B cell (primary cell): ENCODE data around the gene SCNM1.

Experiments used
- EZH2 ChIP-seq: IDR thresholded peaks from 2 replicates; pipeline ENCODE4 v1.6.1; 2012; ENCODE audit warnings: borderline replicate concordance, low read depth, mild to moderate bottlenecking, moderate library complexity, low read length; ENCODE audit not compliant: insufficient read depth, poor library complexity, severe bottlenecking
- TF ChIP-seq, protein P1 (sequence below): fragments of 200-600 bp; IDR thresholded peaks from one replicate; pipeline ENCODE4 v1.8.0; 2022; ENCODE audit warnings: antibody characterized with exemption, mild to moderate bottlenecking

GRCh38 chr1:151134991-151135390 is 31.0 kb upstream of the SCNM1 start:
- TF ChIP-seq, protein P1, sequence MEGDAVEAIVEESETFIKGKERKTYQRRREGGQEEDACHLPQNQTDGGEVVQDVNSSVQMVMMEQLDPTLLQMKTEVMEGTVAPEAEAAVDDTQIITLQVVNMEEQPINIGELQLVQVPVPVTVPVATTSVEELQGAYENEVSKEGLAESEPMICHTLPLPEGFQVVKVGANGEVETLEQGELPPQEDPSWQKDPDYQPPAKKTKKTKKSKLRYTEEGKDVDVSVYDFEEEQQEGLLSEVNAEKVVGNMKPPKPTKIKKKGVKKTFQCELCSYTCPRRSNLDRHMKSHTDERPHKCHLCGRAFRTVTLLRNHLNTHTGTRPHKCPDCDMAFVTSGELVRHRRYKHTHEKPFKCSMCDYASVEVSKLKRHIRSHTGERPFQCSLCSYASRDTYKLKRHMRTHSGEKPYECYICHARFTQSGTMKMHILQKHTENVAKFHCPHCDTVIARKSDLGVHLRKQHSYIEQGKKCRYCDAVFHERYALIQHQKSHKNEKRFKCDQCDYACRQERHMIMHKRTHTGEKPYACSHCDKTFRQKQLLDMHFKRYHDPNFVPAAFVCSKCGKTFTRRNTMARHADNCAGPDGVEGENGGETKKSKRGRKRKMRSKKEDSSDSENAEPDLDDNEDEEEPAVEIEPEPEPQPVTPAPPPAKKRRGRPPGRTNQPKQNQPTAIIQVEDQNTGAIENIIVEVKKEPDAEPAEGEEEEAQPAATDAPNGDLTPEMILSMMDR, result no peak
- TF ChIP-seq EZH2, result no peak
